Activated naive CD4-positive, alpha-beta T cell treated with anti-CD3 and anti-CD28 coated beads, Interleukin-2, amount 50 U/mL, for 16 hours (primary cell): ENCODE results near the gene GIMAP8.

Experiments
- DNase-seq: peaks from one replicate; pipeline ENCODE4 v3.0.0-alpha.2; 2020

GIMAP8 gene

GRCh38 chr7:150412016-150412415 is 38.4 kb upstream of the GIMAP8 start:
- DNase-seq: no peak

DNA sequence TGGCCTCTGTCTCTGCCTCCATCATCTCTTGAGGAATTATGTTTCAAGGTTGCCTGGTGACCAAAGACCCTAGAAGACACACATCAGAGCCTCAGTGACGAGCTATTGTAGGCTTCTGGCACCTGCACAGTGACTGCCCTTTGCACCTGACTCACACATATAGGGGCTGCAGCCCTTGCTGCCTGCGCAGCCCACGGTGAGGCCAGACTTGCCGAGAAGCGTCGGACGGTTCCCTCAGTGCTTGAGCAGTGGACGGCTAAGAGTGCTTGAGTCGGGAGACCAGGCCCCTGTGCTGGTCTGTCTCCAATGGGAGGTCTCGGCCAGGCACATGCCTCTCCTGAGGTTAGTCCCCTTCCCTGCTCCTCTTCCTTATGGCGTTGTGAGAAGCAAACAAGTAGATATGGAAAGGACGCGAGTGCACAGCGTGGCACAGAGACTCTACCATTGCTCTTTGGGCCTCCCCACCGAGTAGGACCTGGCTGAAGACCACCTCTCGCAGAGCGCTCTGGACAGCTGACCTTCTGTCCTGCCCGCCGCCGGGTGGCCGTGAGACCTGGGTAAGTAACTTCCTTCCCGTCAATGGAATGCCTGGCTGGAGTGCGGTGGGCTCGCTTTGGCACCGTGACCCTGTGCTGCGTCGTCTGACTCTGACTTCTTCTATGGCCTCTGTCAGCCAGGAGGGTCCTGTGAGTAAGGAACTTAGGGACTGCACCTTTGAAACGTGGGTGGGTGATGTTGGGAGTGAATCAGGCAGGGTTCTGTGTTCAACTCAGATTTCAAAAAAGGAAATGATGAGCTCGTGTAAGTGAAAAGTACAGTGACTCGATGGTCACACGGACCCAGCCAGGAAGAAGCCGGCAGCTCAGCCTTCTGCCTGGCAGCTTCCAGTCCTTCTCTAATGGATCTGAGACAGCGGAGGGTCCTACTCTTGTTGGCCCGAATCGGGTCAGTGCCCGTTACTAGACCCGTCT is 37.6 kb upstream of the GIMAP8 start:
- DNase-seq: no peak

- DNase-seq: no peak
Measured at GRCh38 chr7:150413640-150414081, 36.8 kb upstream of the GIMAP8 start.

DNA sequence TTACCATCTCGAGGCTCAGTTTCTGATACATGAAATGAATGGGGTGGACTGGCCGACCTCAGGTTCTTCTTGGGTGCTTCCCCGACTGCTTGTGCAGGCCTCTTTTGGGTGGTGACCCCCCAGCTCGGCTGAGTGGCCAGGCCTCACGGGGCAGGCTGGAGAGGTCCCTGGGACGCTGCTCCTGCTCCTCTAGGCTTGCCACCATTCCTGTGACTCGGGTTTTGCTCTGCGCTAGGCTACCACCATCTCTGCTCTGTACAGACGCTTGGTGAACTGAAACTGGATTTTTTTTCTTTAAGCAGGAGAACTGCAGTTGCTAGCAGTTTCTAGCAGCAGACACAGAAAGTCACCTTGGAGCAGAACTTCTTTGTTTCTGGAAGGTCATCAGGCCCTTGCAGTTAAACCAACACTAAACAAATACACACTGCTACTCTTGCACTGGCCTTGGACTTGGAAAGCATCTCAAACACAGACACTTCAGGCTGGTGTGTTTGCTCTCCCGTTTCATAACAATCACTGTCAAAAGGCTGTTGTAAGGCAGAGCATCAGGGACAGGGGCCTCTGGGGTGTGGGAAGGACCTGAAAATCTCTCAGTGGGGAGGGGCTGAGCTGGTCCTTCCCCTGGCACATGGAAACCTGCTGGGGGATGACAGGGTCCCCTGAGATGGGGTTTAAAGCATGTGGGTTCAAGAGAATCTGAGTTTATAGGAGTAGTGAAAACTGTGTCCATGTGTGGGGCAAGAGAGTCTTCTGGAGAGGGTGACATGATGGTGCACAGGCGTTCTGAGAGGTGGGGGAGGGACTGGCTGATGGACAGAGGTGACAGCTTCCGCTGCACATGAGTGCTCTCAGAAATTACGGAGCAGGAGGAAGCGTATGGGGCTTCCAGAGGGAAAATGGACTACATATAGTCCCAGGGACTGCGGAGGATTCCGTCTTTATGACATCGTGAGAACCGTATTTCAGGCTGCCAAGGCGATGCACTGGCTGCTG is 35.0 kb upstream of the GIMAP8 start:
- no peak for DNase-seq

DNA sequence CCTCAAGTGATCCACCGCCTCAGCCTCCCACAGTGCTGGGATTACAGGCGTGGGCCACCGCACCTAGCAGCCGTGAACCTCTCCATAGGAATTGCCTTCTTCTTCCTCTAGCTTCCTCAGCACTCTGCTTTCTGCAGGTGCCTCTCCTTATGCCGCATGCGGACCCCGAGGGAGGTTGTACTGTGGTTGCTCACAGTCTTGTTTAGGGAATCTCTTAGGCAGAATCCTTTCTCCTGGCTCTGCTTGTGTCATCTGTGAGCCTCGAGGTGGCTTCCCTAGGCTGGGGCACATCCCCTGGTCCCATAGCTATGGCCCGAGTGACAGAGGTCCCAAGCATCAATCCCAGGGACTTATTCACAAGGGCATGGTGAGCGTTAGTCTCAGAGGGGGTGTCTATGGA is 33.2 kb upstream of the GIMAP8 start:
- DNase-seq: no peak

GRCh38 chr7:150417863-150418262 is 32.6 kb upstream of the GIMAP8 start:
- DNase-seq: no peak

DNA sequence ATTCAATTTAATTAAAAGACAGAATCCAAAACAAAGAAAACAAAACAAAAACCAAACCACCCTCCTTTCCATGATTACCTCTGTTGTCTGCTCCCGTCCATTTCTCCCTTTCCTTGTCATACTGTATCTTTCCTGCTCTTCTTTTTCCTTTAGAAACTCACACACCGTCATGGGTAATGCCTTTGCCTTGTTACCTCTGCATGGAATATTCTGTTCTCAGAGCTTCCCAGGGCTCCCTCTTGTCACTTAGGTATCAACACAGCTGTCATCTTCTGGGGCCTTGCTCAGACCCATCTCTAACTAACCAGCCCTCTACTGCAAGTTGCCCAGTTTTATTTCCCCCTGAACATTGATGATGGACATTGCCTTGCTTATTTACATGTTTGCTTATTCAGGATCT is 30.2 kb upstream of the GIMAP8 start:
- DNase-seq: no peak

DNA sequence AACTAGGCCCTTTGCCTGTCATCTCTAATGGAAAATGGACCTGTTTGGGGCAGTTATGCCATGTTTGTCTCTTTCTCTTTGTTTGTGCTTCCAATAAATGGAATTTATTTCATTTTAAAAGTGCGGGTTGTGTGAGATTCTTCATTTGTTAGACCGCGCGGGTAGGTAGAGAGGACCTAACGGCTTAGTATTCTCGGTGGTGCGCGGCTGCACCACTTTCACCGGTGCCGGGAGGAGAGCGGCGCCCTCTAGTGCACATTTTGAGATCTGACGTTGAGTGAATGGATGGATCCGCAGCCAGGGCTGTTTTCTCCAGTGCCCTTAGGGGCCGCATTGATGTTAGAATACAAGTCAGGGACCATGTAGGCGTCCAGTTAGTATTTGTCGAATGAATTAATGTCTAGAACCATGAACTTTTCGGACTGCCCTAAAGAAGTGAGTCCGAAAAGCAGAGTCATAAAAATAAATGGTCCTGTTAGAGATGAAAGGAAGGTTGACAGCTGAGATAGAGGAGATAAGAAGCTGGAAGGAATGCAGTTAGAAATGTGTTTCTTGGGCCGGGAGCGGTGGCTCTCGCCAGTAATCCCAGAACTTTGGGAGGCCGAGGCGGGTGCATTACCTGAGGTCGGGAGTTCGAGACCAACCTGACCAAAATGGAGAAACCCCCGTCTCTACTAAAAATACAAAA is 29.3 kb upstream of the GIMAP8 start:
- DNase-seq: peak; percentile 85

DNA sequence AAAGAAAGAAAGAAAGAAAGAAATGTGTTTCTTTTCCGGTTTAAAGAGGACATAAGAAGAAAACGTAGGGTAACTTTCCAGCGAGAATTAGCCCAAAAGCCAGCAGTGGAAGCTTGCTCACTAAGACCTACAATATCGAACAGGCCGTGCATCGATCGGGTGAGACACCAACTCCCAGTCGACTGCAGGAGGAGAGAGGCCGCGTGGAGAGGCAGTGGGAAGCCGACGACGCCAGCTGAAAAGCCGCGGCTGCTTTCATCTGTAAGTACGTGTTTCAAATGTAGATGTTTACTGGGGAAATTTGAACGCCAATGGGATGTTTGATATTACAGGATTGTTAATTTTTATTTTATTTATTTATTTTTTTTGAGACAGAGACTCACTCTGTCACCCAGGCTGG is 28.6 kb upstream of the GIMAP8 start:
- no peak for DNase-seq

GRCh38 chr7:150425670-150426069 is 24.8 kb upstream of the GIMAP8 start:
- no peak for DNase-seq

DNA sequence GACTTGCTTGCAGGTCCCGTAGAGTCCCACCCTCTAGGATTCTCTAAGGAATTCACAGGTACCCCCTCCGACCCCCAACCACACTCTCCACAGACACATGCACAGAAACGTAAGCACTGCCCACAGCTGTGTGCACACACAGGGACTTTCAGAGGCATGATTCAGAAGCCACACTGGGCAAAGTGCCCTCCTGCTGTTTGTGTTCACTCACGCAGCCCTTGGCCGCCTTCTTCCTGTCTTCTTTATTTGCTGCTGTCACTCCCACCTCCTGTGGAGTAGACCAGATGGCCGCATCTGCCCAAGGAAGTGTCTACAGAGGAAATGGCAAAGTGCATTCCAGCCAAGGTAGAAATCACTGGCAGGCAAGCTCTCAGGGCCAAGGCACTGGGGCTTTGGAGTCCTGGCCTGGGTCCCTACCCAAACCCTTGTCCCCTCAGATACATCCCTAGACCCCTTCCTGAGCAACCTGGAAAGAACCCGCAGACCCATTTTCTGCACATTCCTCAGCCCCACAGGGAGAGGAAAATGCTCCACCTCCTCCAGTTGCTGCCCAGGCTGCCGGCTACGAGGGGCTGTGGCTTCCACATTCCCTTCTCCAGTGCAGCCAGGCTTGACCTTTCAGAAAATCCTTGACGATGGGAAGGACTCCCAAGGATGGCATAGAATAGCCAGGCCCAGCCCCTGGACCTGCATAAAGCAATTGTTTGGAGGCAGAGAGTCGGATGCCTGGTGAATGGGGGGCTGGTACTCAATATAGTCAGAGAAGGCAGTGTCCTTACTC is 21.6 kb upstream of the GIMAP8 start:
- DNase-seq: no peak

DNA sequence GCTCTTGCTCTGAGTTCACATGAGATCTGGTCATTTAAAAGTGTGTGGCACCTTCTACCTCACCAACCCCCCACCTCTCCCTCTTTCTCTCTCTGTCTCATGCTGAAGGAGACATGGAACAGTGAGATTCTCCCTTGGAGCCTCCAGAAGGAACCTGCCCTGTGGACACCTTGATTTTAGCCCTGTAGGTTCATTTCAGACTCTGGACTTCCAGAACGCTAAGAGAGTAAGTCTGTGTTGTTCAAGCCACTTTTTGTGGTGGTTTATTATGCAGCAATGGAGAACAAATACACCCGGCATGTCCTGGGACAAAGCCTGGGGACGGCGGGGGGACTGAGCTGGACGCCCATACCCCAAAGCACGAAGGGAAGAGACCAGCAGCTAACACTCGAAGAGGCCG is 20.7 kb upstream of the GIMAP8 start:
- no peak for DNase-seq

- no peak for DNase-seq
Measured at GRCh38 chr7:150430465-150431085, 19.9 kb upstream of the GIMAP8 start.

DNA sequence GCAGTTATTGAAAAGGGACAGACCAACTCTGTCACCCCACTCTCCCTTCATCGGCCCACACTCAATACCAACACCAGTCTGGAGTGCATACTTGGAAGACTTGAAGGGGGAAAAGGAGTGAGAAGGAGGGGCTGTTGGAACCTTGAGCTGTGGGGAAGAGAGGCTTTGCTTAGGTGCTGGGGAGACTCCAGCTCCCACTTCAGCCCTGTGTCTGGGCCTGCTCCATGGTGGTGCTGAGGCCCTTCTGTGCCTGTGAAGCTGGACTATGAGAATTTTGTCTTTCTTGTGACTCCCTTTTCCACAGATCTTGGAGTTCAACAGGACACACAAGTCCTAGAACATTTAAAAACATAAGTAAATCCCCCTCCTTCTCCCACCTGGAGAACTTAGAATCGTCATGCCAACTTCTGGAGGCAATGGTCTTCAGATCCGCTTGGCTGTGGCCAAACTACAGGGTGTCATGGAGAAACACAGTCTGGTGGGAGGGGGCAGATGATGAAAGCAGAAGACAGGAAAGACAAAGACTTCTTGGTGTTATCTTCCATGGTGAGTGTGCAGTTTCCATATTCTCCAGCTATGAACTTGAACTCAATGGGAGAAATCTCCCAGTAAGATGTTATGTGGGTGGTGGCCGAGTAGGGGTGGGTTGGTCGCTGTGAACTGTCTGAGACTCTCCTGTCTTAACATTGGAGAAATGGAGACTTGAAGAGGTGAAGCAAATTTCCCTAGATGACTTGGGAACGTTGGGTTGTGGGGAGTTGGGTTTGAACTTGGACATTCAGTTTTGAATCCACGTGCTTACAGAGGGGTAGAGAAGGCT is 18.4 kb upstream of the GIMAP8 start:
- no peak for DNase-seq

GRCh38 chr7:150432915-150433892 is 17.2 kb upstream of the GIMAP8 start:
- no peak for DNase-seq

DNA sequence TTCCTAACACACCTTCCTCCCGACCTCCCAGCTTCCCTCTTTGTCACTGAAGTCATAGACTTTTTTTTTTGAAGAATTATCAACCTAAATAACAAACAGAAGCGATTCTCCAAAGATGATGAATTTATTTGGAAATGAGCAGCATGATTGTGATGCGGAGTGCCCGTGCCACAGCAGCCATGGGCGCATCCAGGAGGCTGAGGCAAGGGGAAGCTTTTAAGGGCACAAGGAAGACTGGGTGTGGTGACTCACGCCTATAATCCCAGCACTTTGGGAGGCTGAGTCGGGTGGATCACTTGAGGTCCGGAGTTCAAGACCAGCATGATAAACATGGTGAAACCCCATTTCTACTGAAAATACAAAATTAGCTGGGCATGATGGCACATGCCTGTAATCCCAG is 16.2 kb upstream of the GIMAP8 start:
- DNase-seq: no peak

DNA sequence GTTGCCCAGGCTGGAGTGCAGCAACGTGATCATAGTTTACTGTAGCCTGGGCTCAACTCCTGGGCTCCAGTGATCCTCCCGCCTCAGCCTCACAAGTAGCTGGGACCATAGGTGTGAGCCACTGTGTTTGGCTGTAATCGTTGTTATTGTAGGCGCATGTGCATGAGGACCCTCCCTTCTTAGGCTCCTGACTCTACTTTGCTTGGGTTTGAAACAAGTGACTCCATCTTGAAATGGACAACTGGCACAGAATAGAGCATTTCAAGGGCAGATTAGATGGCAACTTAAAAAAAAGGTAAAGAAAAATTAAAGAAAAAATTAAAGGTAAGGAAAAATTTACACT is 15.4 kb upstream of the GIMAP8 start:
- no peak for DNase-seq

DNA sequence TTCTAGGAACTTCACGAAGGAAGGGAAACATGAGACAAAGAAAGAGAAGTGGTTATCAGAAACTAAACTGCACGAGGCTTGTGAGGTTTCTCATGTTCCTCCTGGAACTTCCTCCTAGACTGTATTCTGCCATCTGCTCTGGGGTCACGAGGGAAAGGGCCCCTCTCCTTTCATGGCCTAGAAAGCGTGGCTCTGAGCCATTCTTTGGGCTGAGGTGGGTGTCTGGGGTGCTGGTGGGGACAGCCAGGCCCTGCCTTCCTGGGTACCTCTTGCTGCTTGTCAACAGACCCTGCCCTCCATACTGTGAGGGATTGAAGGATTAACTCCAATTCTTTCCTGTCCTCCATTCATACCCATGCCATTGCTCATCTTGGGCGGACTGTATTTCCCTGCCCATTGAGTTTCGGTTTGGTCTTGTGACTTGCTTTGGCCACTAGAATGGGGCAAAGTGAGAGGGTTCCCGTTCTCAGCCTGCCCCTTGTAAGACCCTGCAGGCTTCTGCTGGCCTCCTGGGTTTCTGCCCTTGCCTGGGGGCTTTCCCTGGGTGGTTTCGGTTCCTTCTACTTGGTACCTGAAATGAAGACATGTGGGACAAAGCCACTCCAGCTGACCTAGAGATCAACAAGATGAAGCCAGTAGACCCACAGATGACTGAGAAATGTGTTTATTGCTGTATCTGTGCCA is 14.9 kb upstream of the GIMAP8 start:
- no peak for DNase-seq

DNA sequence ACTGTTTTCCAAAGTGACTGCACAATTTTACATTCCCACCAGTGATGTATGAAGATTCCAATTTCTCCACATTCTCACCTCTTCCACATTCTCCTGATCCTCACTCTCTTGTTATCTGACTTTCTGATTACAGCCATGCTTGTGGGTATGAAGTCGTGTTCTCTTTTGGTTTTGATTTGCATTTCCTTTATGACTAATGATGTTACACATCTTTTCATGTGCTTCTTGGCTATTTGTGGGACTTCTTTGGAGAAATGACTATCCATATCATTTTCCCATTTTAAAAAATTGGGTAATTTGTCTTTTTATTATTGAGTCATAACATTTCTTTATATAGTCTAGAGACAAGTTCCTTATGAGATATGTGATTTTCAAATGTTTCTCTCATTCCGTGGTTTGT is 10.5 kb upstream of the GIMAP8 start:
- DNase-seq: no peak
